ENCODE data around the gene EIF3J. TPM values are rescaled to one million over a fixed set of nuclear protein-coding genes. Genes with fewer than 3 reads are reported as not detected.
"Not testable (repeated sequence)": the region's sequence is repeated elsewhere in the genome, so short reads cannot be mapped to it uniquely, and the experiment has no call there.

The EIF3J gene
- total RNA-seq, 2 experiments from 2014 or later = 92.6 to 95.2 TPM

DNA sequence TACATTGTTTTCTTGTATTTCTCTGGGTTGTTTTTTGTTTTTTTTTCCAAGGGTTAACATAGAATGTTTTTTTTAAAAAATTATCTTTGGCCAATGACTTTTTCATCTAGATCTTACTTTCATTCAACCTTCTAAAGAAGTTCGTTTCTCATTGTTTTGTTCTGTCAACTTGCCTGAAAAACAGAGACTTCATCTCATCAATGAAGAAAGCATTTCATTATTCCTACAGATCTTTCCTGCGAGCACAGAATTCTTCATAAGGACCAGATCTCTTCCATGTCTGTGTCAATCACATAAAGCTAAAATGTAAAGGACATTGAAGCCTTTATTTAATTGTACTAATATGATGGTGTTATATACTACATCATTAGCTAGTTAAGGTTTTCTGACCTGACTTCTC lies 9.7 kb upstream of the EIF3J start:
- no peaks in the 10 kb centered on the region for H3K4me1 Mint-ChIP-seq (ENCODE audit: low read depth)
- H3K36me3 Mint-ChIP-seq = peaks cover 4% of the 10 kb centered on the region
- no peaks in the 10 kb centered on the region for H3K9me3 Mint-ChIP-seq
- no peak for DNase-seq
- H3K27ac Mint-ChIP-seq = no peak overlapping the region
- CTCF ChIA-PET = interaction anchor here (0.7 to 2.0 kb wide), 2 partner anchors 9 to 281 kb away, joined by 3 to 4 read pairs; partner anchors contain the start of gene EIF3J
- intact Hi-C loops (cut with micrococcal nuclease) = no loop called here
- no peaks in the 10 kb centered on the region for H3K27me3 Mint-ChIP-seq
- POLR2A ChIA-PET = interaction anchor here (1.1 kb wide), 1 partner anchor 99 kb away, joined by 3 read pairs; the partner anchor contains the start of gene CTDSPL2
- H3K4me3 Mint-ChIP-seq = no peak overlapping the region

DNA sequence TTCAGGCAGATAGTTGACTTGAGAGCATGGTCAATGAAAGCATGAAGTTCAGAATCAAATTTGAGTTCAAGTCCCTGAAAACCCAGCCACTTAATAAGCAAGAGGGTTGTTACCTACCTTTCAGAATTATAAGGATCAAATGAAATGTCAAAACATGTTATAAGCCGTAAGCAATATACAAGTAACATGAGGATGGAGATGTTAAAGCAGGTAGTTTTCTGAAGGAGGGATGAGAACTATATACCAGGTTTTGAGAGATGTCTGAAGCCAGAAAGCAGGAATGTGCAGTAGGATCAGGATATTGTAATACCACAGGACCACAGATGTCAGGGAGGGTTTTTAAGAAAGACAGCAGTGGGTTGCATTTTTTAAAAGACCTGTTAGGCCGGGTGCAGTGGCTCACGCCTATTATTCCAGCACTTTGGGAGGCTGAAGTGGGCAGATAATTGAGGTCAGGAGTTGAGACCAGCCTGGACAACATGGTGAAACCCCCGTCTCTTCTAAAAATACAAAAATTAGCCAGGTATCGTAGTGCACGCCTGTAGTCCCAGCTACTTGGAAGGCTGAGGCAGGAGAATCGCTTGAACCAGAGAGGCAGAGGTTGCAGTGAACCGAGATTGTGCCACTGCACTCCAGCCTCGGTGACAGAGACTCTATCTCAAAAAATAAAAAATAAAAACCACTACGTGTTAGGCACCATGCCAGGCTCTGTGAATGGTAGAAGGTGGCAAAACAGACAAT lies 6.9 kb upstream of the EIF3J start:
- ChIA-PET CTCF (interaction anchor here (0.9 to 1.6 kb wide), 2 partner anchors 29 to 40 kb away, joined by 3 to 4 read pairs; no protein-coding TSS in a partner anchor), POLR2A (no interaction called here)
- intact Hi-C loops (cut with micrococcal nuclease) = loop anchor here (10.0 kb wide), 1 partner anchor 705 kb away; the partner anchor contains the start of genes MFAP1 and WDR76
- H3K4me1 Mint-ChIP-seq (ENCODE audit: low read depth) = no peaks in the 10 kb centered on the region
- H3K36me3 Mint-ChIP-seq = peaks cover 1% of the 10 kb centered on the region
- H3K4me3 Mint-ChIP-seq = no peak overlapping the region
- no peaks in the 10 kb centered on the region for H3K27me3 Mint-ChIP-seq
- no peak for DNase-seq
- no peak overlapping the region for H3K27ac Mint-ChIP-seq
- no peaks in the 10 kb centered on the region for H3K9me3 Mint-ChIP-seq

DNA sequence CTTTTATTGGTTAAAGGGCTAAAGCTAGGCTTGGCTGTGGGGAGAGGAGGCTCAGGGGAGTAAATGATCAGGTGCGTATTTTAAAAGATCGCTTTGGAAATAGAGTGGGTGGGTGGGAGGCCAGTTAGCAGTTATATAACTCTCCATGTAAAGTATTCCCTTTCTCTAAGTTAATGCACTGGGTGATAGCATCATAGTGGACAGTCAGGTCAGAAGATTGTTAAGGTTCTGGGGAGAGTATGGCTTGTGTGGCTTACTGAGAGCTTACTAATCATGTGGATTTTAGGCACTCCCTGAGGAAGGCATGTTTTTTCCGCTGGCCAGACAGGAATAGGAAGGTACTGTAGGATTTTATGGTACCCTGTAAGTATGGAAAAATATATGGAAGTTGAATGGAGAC lies 6.3 kb upstream of the EIF3J start:
- CTCF ChIA-PET = no interaction called here
- peaks cover 3% of the 10 kb centered on the region for H3K4me1 Mint-ChIP-seq (ENCODE audit: low read depth)
- peaks cover 1% of the 10 kb centered on the region for H3K36me3 Mint-ChIP-seq
- no peaks in the 10 kb centered on the region for H3K27me3 Mint-ChIP-seq
- DNase-seq = no peak
- H3K4me3 Mint-ChIP-seq = no peak overlapping the region
- H3K9me3 Mint-ChIP-seq = no peaks in the 10 kb centered on the region
- POLR2A ChIA-PET = no interaction called here
- H3K27ac Mint-ChIP-seq = no peak overlapping the region
- intact Hi-C loops (cut with micrococcal nuclease) = loop anchor here (10.0 kb wide), 1 partner anchor 706 kb away; the partner anchor contains the start of genes MFAP1 and WDR76

DNA sequence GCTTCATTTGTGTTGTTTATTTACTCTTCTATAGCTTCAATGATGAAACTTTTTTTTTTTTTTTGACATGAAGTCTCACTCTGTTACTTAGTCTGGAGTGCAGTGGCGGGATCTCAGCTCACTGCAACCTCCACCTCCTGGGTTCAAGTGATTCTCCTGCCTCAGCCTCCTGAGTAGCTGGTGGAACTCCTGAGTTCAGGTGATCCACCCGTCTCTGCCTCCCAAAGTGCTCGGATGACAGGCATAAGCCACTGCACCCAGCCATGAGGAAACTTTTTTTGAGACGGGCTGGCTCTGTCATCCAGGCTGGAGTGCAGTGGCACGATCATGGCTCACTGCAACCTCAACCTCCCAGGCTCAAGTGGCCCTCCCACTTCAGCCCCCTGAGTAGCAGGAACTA lies 4.7 kb upstream of the EIF3J start:
- not testable (repeated sequence) for DNase-seq; H3K4me3 Mint-ChIP-seq; H3K27ac Mint-ChIP-seq; H3K36me3 Mint-ChIP-seq; H3K9me3 Mint-ChIP-seq; H3K4me1 Mint-ChIP-seq (ENCODE audit: low read depth); H3K27me3 Mint-ChIP-seq
- ChIA-PET CTCF (interaction anchor here (0.6 to 7.0 kb wide), 8 partner anchors 11 to 307 kb away, joined by 3 to 51 read pairs (median 3); no protein-coding TSS in a partner anchor), POLR2A (interaction anchor here (0.9 kb wide), 1 partner anchor 13 kb away, joined by 7 read pairs; no protein-coding TSS in a partner anchor)
- intact Hi-C loops (cut with micrococcal nuclease) = loop anchor here (10.0 kb wide), 1 partner anchor 707 kb away; the partner anchor contains the start of genes MFAP1 and WDR76

DNA sequence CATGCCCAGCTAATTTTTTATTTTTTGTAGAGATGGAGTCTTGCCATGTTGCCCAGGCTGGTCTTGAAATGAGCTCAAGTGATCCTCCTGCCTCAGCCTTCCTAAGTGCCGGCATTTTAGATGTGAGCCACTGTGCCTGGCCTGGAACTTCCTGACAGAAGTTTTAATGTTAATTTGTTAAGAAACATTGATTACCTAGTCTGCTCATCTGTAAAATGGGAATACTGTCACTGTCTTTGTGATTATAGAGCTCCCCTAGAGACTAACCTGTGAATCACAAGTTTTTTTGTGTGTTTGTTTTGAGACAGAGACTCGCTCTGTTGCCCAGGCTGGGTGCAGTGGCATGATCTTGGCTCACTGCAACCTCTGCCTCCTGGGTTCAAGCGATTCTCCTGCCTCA lies 4.3 kb upstream of the EIF3J start:
- no peaks in the 10 kb centered on the region for H3K9me3 Mint-ChIP-seq
- ChIA-PET POLR2A (interaction anchor here (0.9 kb wide), 1 partner anchor 12 kb away, joined by 7 read pairs; no protein-coding TSS in a partner anchor), CTCF (interaction anchor here (0.6 to 7.0 kb wide), 7 partner anchors 10 to 307 kb away, joined by 3 to 51 read pairs (median 3); no protein-coding TSS in a partner anchor)
- H3K27ac Mint-ChIP-seq = peak overlapping the region; percentile 42
- H3K36me3 Mint-ChIP-seq = peaks cover 5% of the 10 kb centered on the region
- peaks cover 8% of the 10 kb centered on the region for H3K4me1 Mint-ChIP-seq (ENCODE audit: low read depth)
- no peak for DNase-seq
- H3K27me3 Mint-ChIP-seq = no peaks in the 10 kb centered on the region
- intact Hi-C loops (cut with micrococcal nuclease) = loop anchor here (10.0 kb wide), 1 partner anchor 708 kb away; the partner anchor contains the start of genes MFAP1 and WDR76
- H3K4me3 Mint-ChIP-seq = no peak overlapping the region

DNA sequence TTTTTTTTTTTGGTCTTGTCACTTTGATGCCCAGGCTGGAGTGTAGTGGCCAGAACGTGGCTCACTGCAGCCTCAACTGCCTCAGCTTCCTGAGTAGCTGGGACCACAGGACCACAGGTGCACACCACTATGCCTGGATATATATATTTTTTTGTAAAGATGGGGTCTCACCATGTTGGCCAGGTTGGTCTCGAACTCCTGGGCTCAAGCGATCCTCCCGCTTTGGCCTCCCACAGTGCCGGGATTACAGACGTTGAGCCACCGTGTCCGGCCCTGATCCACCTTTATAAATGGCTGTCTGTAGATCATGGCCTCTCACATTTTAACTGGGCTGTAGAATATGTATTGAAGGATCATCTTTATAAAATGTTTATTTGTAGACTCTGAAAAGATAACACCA lies 1.9 kb upstream of the EIF3J start:
- DNase-seq = no peak
- ChIA-PET CTCF (interaction anchor here (7.0 kb wide), 1 partner anchor 11 kb away, joined by 51 read pairs; no protein-coding TSS in a partner anchor), POLR2A (no interaction called here)
- intact Hi-C loops (cut with micrococcal nuclease) = loop anchor here (5.0 to 10.0 kb wide), 3 partner anchors 48 to 710 kb away; partner anchors contain the start of genes MFAP1 and WDR76
- Mint-ChIP-seq H3K36me3 (peaks cover 21% of the 10 kb centered on the region), H3K27ac (peak overlapping the region; percentile 29), H3K4me3 (peak overlapping the region; percentile 84), H3K9me3 (no peaks in the 10 kb centered on the region), H3K4me1 (ENCODE audit: low read depth) (peaks cover 23% of the 10 kb centered on the region), H3K27me3 (no peaks in the 10 kb centered on the region)

DNA sequence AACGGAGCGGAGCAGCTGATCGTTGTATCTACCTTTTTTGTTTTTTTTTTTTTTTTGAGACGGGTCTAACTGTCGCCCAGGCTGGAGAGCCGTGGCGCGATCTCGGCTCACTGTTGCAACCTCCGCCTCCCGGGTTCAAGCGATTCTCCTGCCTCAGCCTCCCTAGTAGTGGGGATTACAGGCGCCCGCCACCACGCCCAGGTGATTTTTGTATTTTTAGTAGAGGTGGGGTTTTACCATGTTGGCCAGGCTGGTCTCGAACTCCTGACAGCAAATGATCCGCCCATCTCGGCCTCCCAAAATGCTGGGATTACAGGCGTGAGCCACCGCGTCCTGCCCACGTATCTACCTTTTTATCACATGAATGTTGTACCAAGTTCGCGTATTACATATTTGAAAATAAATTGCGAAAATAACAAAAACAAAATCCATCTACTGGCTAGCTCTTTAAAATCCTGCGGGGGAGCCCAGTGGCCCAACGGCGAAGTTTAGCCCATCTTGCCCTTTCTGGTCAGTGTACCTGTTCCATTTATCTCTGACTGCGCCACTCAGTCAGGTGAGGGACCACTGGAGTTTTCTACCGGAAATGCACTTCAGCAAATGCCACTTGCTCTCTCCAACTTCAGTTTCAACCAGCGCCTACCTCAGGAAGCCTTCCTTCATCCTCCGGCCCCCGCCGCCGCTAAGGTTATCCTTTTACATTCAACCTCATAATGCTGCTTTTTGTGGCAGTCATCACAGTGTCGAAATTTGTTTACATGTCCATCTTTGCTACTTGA lies 1.2 kb upstream of the EIF3J start:
- intact Hi-C loops (cut with micrococcal nuclease) = loop anchor here (1.0 to 10.0 kb wide), 5 partner anchors 48 to 711 kb away; partner anchors contain the start of genes CTDSPL2, GOLM2, MFAP1 and WDR76
- Mint-ChIP-seq H3K36me3 (peaks cover 26% of the 10 kb centered on the region), H3K4me1 (ENCODE audit: low read depth) (peaks cover 28% of the 10 kb centered on the region), H3K27ac (peak overlapping the region; percentile 94), H3K4me3 (peak overlapping the region; percentile 84), H3K27me3 (no peaks in the 10 kb centered on the region), H3K9me3 (no peaks in the 10 kb centered on the region)
- POLR2A ChIA-PET = interaction anchor here (1.7 kb wide), 1 partner anchor 108 kb away, joined by 11 read pairs; the partner anchor contains the start of gene CTDSPL2
- peak; percentile 53 for DNase-seq
- CTCF ChIA-PET = interaction anchor here (1.5 to 7.0 kb wide), 2 partner anchors 8 to 11 kb away, joined by 4 to 51 read pairs; no protein-coding TSS in a partner anchor

DNA sequence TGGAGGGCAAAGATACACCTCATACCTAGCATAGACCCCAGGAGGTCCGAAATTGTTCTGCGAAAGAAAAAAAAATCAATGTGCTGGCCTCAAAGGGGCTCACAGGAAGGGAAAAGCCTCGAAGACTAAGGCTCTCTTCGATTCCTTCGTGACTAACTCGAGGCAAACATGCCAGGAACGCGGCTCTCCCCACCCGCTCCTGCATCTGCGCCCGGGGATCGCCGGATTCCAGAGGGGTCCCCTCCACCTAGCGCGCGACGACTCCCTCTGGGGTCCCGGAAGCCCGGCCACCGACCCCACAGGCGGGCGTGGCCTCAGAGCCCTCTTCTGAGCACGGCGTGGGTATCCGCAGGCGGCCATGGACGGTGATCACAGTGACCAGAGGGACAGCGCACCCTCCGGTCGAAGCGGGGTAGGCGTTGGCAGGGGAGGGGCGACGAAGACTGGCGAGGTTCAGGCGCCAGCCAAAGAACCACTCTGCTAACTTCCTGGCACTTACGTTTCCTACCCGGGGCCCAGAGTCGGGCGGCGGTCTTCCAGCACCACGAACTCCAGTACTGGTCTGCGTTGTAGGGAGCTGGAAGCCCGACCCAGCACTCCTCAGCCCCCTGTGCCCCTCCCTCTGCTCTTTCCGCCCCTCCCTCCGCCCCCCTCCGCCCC lies 515 bp upstream of the EIF3J start:
- DNase-seq = no peak
- POLR2A ChIA-PET = interaction anchor here (0.7 to 2.6 kb wide), 4 partner anchors 10 to 247 kb away, joined by 3 to 53 read pairs (median 8); partner anchors contain the start of gene CTDSPL2
- Mint-ChIP-seq H3K27ac (peak overlapping the region; percentile 94), H3K36me3 (peaks cover 34% of the 10 kb centered on the region), H3K4me3 (peak overlapping the region; percentile 84), H3K4me1 (ENCODE audit: low read depth) (peaks cover 36% of the 10 kb centered on the region), H3K27me3 (no peaks in the 10 kb centered on the region), H3K9me3 (no peaks in the 10 kb centered on the region)
- intact Hi-C loops (cut with micrococcal nuclease) = loop anchor here (1.0 to 10.0 kb wide), 5 partner anchors 49 to 712 kb away; partner anchors contain the start of genes CTDSPL2, GOLM2, MFAP1 and WDR76
- CTCF ChIA-PET = interaction anchor here (1.5 to 7.0 kb wide), 2 partner anchors 9 to 10 kb away, joined by 4 to 51 read pairs; no protein-coding TSS in a partner anchor

DNA sequence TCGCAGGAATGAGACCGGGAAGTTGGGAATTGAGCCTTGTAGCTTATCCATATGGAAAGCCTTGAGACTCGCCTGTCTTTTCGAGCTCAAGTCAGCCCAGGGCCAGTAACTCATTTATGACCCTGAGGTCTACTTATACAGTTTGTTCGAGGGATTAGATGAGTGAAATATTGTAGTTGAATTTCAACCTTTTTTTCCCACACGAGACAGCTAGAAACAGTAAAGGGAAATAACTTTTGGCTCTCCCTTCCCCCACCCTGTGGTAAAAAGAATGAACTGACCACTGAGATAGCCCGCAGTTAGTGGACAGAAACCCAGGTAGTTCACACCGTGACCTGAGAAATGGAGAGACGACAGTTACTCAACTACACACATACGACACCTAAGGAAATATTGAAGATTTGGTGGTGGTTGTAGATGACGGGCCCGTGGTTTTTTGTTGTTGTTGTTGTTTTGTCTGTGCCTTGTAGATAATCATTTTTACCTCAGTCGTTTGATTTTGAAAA lies 841 bp downstream of the EIF3J start:
- Mint-ChIP-seq H3K36me3 (peaks cover 43% of the 10 kb centered on the region), H3K27me3 (no peaks in the 10 kb centered on the region)

DNA sequence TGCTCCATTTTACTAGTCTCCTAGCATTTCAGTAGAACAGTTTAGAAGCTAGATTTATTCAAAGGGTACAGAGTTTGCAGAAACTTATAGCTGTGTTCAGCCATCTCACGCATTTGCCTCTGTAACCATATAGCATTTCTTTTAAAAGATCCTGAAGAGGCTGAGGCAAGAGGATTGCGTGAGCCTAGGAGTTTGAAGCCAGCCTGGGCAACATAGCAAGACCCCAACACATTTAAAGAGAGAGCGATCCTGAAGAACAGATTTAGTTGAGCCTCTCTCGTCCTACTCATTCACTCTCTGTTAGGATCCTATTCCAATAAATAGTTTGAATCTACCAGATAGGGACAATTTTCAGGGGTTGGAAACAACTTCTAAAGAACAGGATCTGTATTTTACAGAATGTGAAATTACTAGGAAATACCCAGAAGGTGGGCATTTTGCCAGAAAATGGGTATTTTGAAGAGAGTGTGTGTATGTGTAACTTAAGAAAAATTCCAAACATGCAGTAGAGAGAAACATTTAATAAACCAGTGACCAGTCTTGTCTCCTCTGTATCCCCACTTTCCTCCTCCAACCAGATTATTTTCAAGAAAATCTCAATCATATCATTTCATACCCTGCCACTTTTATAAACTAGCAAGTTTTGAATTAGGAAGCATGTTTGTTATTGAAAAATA lies 4.5 kb downstream of the EIF3J start:
- Mint-ChIP-seq H3K27ac (no peak overlapping the region), H3K4me3 (no peak overlapping the region), H3K9me3 (no peaks in the 10 kb centered on the region), H3K4me1 (ENCODE audit: low read depth) (peaks cover 58% of the 10 kb centered on the region), H3K36me3 (peaks cover 48% of the 10 kb centered on the region), H3K27me3 (no peaks in the 10 kb centered on the region)
- POLR2A ChIA-PET = no interaction called here
- intact Hi-C loops (cut with micrococcal nuclease) = no loop called here
- CTCF ChIA-PET = interaction anchor here (0.7 kb wide), 1 partner anchor 23 kb away, joined by 4 read pairs; no protein-coding TSS in a partner anchor
- no peak for DNase-seq

More for the DNA sequence above, 841 bp downstream of the EIF3J start:
- peak; percentile 21 for DNase-seq
- ChIA-PET CTCF (interaction anchor here (0.9 to 7.0 kb wide), 4 partner anchors 9 to 201 kb away, joined by 3 to 51 read pairs (median 4); no protein-coding TSS in a partner anchor), POLR2A (interaction anchor here (0.6 to 2.6 kb wide), 4 partner anchors 9 to 491 kb away, joined by 3 to 53 read pairs (median 3); partner anchors contain the start of gene TRIM69)
- H3K4me1 Mint-ChIP-seq (ENCODE audit: low read depth) = peaks cover 49% of the 10 kb centered on the region
- H3K4me3 Mint-ChIP-seq = peak overlapping the region; percentile 84
- H3K27ac Mint-ChIP-seq = peak overlapping the region; percentile 90
- intact Hi-C loops (cut with micrococcal nuclease) = loop anchor here (1.0 to 10.0 kb wide), 5 partner anchors 9 to 713 kb away; partner anchors contain the start of genes GOLM2, MFAP1 and WDR76
- H3K9me3 Mint-ChIP-seq = no peaks in the 10 kb centered on the region

All from activated CD4-positive, alpha-beta memory T cell treated with anti-CD3 and anti-CD28 coated beads for 36 hours (primary cell).